Bronchial epithelial cell (primary cell): ENCODE data around the gene ATG12. TPM values are rescaled to one million over a fixed set of nuclear protein-coding genes. Genes with fewer than 3 reads are reported as not detected.
"Not testable (repeated sequence)": the region's sequence is repeated elsewhere in the genome, so short reads cannot be mapped to it uniquely, and the experiment has no call there.

ENCODE experiments used
- DNase-seq: peaks from one replicate; pipeline ENCODE4 v3.0.0-alpha.2; 2010; ENCODE audit warnings: low read depth
- FAIRE-seq: peaks from 2 replicates; lab custom pipeline; 2011; peaks lifted over from hg19 to GRCh38; lab: Jason Lieb, UNC
- H3K27me3 ChIP-seq: 2 replicates; pipeline ENCODE4 v1.5.1; 2011; ENCODE audit warnings: low read length; ENCODE audit not compliant: control insufficient read depth, insufficient read depth
- H3K36me3 ChIP-seq: 2 replicates; pipeline ENCODE4 v1.5.1; 2011; ENCODE audit warnings: low read length; ENCODE audit not compliant: control insufficient read depth, insufficient read depth
- H3K4me3 ChIP-seq: 2 replicates; pipeline ENCODE4 v1.5.1; 2011; ENCODE audit warnings: mild to moderate bottlenecking, low read depth, low read length, control low read depth
- total RNA-seq: library from RNA; depleted of rRNA; stranded (reverse); fragments of >200 nt; gene quantifications from 2 replicates; pipeline ENCODE4 v1.2.1, GENCODE V29; 2014
- TF ChIP-seq, protein P1 (sequence below): IDR thresholded peaks from 2 replicates; pipeline ENCODE4 v1.5.1; 2011; ENCODE audit warnings: mild to moderate bottlenecking, moderate library complexity, low read length, control low read depth, inconsistent platforms; ENCODE audit not compliant: insufficient read depth, severe bottlenecking

Gene ATG12
- total RNA-seq, 1 donor from 2014 or later: 45.5 TPM

DNA sequence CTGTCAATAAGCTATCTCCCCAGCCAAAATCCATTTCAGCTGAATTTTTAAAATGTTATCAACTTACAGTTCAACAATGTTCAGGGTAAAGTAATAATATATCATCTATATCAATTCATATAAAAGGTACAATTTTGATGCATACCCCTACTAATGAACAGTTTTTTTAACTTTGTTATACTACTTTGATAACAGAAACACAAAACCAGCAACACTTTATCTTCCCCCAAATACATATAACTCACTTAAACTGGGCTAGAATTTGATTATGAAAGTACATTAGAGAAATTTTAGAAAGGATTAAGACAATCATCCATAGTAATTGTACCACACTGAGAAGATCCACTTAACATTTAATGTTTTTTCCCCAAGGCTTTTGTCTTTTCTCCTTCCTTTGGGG lies 30.0 kb downstream of the ATG12 start:
- Histone ChIP-seq H3K36me3 (no peaks in the 10 kb centered on the region), H3K4me3 (no peak overlapping the region), H3K27me3 (peaks cover 26% of the 10 kb centered on the region)
- TF ChIP-seq, protein P1, sequence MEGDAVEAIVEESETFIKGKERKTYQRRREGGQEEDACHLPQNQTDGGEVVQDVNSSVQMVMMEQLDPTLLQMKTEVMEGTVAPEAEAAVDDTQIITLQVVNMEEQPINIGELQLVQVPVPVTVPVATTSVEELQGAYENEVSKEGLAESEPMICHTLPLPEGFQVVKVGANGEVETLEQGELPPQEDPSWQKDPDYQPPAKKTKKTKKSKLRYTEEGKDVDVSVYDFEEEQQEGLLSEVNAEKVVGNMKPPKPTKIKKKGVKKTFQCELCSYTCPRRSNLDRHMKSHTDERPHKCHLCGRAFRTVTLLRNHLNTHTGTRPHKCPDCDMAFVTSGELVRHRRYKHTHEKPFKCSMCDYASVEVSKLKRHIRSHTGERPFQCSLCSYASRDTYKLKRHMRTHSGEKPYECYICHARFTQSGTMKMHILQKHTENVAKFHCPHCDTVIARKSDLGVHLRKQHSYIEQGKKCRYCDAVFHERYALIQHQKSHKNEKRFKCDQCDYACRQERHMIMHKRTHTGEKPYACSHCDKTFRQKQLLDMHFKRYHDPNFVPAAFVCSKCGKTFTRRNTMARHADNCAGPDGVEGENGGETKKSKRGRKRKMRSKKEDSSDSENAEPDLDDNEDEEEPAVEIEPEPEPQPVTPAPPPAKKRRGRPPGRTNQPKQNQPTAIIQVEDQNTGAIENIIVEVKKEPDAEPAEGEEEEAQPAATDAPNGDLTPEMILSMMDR: no peak
- no peak for FAIRE-seq
- no peak for DNase-seq

DNA sequence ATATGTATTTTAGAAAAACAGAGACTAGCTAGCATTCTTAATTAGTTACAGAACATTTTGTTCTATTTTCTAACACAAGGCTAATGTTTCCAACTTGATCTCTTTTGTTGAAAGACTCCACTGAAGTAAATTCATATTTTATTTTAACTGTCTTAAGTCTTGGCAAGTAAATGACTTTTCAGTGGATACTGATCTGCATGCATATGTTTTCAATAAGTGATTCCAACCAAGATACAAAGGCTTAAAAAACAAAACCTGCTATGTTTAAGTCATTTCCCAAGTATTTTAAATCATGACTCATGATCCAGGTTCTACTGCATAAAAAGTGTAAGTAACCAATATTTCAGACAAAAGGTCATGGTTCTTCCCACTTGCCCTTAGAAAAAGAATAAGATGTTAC lies 30.6 kb downstream of the ATG12 start:
- no peak overlapping the region for H3K4me3 ChIP-seq
- H3K27me3 ChIP-seq: peaks cover 21% of the 10 kb centered on the region
- H3K36me3 ChIP-seq: no peaks in the 10 kb centered on the region
- no peak for DNase-seq
- TF ChIP-seq, protein P1: no peak
- FAIRE-seq: no peak

DNA sequence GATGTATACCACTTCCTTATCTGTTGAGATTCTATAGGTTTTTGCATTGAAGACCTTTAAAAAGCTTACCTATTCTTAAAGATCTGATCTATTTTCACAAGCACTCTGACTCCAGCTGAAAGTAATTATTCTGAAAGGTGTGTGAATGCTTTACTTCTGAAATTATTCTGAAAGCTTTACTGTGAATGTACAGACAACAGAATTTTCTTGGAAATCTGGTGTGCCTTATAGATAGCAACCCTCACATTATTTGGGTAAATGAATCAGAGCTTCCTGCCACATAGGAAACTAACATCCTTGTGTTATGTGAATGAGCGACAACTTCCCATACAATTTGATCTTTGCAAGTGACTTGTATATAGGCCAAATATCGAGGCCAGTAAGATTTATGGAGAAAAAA lies 31.4 kb downstream of the ATG12 start:
- Histone ChIP-seq H3K36me3 (no peaks in the 10 kb centered on the region), H3K4me3 (no peak overlapping the region), H3K27me3 (peaks cover 13% of the 10 kb centered on the region)
- FAIRE-seq (no peak), DNase-seq (no peak)
- TF ChIP-seq, protein P1: no peak

GRCh38 chr5:115808066-115808465 lies 33.3 kb downstream of the ATG12 start:
- not testable (repeated sequence) for FAIRE-seq

GRCh38 chr5:115807654-115808052 lies 33.7 kb downstream of the ATG12 start:
- Histone ChIP-seq H3K27me3 (peaks cover 2% of the 10 kb centered on the region), H3K36me3 (no peaks in the 10 kb centered on the region), H3K4me3 (no peak overlapping the region)
- TF ChIP-seq, protein P1: no peak
- DNase-seq: no peak
- no peak for FAIRE-seq

More at GRCh38 chr5:115808066-115808465, 33.3 kb downstream of the ATG12 start:
- not testable (repeated sequence) for H3K27me3 ChIP-seq, DNase-seq, H3K4me3 ChIP-seq, H3K36me3 ChIP-seq

GRCh38 chr5:115806986-115807653 lies 34.2 kb downstream of the ATG12 start:
- TF ChIP-seq, protein P1: no peak
- no peaks in the 10 kb centered on the region for H3K36me3 ChIP-seq
- no peak overlapping the region for H3K4me3 ChIP-seq
- peaks cover 2% of the 10 kb centered on the region for H3K27me3 ChIP-seq
- FAIRE-seq (no peak), DNase-seq (peak; percentile 29)
